EL (cell line): ENCODE results near the gene PRPF18.

ENCODE experiments used
- DNase-seq: peaks from one replicate; pipeline ENCODE4 v3.0.0-alpha.2; 2016

The PRPF18 gene

DNA sequence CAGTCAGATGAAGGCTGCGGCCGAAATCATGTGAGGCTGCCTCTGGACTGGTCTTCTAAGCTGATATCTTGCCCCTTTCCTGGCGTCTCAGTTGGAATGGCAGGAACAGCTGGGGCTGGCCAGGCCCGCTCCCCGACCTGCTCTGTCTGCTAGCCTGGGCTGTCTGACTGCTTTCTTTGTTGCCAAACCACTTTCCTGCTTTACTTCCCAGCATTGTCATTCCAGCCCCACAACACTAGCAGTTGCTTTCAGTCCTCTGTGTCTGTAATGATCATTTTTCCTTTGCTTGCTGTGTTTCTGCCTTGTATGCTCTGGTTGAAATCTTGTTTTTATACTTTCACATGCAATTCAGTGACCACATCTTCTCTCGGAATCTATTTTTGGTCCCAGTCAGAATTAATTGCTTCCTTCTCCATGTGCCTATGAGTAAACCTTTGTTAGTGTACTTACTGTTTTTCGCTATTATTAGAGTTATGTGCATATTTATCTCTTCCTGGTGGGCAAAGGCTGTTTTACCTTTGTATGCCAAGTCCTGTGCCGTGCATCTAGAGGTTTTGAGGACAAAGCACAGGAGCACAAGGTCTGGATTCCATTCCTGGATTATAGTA, 21.6 kb downstream of the PRPF18 start:
- no peak for DNase-seq

DNA sequence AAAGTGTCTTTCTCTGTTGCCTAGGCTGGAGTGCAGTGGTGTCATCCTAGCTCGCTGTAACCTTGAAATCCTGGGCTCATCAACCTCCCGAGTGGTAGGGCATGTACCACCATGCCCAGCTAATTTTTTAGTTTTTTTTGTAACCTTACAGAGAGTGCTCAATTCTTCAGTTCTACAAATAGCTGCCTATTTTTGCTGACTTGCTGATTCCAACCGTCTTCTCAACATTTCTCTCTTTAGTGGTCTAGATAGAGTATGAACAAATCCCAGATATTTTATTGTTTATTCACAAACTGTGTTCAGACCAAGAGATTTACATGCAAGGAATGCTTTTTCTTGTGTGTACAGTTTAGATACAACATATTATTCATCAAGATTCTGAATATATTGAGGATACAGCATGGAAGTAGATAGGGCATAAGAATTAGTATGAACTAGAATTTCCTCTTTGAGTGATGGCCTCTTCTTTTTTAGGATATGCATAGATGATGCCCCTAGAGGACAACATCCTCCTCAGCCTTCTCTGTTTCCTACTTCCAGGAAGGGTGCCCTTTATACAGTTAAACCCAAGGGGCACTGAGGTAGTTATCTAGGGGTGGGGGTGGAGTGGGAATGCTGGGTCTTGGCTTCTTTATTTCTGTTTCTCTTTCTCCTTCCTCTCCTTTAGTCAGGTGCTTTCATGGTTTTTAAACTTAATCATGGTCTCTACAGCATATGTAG, 26.0 kb downstream of the PRPF18 start:
- DNase-seq: no peak

DNA sequence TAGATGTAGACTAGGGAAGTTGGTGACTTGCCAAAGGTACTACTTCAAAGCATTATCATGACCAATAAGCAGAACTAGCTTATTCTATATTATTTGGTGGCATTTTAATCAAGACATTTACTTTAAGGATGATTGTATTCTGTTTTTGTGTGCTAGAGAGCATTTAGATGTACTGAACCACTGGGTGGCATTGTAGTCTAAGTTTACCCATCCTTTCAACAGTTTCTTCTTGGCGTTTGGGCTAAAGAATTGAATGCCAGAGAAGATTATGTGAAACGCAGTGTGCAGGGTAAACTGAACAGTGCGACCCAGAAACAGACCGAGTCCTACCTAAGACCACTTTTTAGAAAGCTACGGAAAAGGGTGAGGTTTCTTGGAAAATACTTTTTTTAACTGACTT, 26.8 kb downstream of the PRPF18 start:
- DNase-seq: peak; percentile 60

DNA sequence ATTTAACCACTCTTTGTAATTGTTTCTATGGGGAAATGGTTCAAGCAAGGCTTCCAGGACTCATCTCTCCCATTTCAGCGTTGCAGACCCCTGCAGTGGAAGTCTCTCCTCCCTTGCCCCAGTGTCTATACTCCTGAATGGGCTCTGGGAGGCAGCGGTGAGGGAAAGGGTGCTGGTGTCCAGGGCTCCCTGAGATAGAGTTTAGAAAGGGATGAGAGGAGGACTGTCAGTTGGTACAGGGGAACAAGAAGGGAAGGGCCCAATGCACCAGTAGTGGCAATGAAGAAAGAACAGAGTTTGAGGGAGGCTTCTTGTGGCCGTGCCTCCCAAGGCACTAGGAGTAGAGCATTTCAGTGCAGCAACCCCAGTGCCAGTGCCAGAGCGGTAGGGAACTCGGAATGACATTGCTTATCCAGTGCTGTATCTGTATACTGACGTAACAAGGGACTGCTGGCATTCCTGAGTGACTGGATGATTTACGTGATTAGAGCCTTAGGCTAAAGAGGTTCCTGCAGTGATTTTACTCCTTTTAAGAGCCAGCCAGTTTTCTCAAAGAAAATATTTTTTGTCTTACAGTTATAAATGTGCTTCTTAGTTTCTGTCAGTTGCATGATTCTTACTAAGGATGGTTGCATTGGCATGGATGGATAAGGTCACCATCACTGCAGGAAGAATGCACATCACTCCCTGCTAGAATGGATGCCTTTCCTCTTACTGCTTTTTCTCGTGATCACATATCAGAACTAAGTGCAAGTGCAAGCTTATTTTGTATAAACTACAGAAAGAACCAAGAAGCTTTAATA, 28.0 kb downstream of the PRPF18 start:
- DNase-seq: peak; percentile 96

DNA sequence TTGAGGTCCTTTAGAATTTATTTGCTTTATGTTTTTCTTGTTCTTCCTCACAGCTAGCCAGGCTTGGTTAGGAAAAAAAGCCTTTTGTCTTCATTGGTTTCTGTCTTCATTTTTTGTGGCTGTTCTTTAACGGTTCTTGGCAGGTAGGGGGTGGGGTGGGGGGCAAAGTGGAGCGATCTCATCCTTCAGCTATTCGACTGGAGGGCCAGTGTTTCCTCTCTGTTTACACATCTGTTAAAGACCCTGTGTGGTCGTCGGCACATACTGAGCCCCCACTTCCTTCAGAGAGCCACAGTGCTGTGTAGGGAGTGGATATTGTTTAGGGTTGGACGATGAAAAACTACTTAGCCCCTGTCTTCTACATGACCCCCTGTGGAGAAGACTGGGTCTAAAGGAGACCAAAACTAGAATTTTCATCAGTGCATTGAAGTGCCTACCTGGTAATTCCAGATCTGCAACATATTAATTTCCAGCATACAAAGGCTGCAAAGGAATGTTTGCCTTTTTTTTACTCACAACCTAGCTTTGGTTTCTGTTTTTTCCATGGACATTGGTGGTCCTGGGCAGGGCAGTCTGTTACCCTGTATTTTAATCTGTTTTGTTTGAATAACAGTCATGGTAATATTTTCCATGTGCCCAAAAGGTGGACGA, 29.0 kb downstream of the PRPF18 start:
- DNase-seq: peak; percentile 67

DNA sequence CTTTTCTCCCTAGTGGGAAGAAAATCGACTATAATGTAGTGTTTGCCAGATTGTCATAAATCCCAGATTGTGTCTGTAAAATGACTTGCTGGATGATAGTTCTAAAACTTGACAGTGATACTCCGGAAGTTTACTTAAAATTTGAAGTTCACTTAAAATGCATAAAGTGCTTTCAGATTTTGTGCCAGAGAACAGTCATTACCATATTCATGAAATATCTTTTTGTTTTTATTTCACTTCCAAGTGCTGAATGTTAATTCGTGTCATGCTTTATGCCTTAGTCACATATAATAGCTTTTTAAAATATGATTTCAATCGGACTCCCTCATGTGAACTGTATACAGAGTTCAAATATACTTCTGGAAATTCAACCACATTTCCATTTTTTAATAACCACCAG, 30.4 kb downstream of the PRPF18 start:
- DNase-seq: peak; percentile 65

DNA sequence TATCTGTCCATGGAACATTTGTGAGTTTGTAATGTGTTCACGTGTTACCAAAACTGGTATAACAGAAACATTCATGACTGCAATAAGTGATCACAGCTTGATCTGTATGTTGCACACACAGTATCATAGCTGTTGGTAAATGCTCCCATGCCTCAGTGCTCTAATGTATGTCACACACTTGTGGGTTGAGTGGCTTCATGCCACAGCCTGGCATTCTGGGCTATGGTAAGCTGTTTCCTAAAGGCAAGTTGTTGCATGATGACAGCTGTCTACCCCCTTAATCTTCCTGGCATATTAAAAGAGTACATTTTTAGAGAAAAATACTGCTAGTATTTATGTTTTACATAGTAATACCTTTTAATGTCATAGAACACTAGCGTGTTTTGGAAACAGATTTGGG, 35.2 kb downstream of the PRPF18 start:
- no peak for DNase-seq

DNA sequence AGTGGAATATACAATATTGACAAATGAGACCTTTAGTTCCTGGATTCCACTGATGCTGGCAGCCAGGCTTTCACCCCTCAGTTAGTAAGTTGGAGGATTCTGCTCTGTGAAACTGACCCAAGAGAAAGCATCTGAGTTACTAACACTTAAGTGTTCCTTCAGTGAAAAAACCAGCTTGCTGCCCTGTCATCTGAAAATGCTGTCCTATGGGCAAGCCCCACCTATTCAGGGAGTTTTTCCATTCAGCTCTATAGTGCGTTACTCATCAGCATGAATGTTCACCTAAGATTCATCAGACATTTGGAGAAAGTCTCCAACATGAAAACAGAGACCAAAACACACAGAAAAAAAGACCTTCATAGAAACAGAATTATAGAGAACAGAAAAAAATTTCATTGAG, 37.9 kb downstream of the PRPF18 start:
- DNase-seq: no peak

DNA sequence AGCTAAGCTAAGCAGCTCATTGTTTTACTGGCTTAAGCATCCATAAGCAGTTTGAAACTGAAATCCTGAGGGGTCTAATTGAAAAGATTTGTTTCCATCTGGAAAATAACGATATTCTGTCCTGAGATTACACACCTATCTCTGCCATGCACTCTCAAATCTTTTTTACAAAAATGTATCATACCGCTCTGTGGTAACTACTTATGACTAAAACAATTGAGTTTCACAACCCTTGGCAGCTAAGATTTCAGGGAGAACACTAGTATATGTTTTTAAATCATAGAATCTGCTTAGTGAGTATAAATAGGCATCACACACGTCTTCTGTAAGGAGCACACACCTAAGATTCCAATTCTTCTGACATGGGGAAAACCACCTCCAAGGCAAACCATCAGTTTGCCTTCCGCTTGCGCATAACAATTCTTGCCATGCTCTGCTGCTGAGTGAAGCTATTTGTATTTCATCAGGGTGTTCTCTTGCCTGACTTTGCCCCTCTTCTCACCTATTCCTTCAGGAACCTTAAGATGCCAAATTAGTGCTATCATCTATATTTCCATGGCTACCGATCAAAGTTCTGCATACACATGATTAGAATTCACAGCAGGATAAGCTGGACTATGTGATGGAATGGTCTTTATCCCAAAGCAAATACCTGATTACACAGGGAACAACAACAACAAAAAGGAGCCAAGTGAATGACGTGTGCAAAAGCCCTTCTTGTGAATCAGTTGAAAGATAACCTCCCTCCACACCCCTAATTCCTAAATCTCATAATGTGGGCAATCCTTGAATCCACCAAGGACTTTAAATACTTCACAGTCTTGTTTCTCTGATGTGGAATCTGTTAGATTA, 40.9 kb downstream of the PRPF18 start:
- no peak for DNase-seq

DNA sequence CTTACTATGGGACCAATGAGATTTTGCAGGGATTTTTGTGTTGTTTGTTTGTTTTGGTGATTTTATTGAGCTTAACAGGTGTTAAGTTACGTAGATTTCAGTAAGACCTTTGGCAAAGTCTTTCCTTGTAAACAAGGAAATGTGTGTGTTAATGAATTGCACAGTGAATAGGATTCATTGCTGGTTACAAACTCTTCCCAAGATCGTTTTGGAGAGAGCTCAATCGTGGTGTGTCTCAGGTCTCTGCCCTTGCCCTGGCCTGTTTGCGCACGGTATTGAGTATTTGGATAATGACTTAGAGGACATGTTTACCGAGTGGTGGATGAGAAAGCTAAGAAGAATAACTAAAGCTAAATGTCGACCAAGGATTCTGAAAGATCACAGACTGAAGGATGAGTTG, 41.9 kb downstream of the PRPF18 start:
- DNase-seq: no peak

DNA sequence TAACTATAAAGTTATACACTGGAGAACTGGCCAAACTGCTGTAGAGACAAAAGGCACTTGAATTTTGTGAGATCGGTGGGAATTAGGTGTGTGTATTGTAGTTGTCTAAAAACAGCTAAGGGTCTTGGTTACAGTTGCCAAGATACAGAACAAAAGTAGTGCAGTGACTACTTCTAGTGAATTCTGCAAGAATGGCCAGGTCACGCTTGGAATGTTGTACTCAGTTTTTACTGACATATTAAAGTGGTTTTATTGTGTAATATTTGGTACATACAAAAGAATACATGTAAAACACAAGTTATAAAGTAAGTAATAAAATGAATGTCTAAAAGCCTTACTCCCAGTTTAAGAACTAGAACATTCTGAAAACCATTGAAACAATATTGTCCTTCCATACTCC, 42.4 kb downstream of the PRPF18 start:
- no peak for DNase-seq

DNA sequence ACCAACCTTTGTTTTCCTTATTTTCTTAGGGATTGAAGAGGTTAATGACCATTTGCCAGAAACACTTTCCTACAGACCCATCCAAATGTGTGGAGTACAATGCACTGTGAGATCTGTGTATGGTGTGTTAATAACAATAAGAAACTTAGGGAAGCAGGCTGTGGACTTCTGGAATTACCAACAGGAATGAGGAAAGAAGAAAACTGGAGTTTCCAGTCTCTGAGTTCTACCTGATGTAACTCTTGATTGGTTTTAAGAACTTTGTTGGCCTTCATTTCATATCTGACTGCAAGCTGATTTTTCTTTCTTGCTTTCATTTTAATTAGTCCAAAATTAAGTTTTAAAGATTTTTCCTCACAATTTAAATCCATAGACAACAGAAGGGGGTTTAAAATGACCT, 43.5 kb downstream of the PRPF18 start:
- no peak for DNase-seq

DNA sequence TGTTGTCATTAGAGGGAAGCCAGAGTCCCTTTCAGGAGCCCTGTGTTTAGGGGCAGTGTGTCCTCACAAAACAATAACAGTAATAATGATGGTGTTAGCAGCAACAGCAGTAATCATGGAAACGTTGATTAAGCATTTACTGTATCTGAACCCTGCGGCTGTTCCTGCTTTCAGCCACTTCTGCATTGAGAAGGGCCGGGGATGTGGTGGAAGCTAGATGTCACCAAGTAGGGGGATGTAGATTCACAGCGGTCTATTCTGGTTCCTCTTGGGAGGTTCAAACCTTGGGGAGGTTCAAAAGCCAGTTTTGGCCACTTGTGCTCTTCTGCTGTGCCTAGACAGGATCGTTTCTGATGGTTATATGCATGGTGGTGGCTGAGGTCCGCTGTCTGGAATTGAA, 44.8 kb downstream of the PRPF18 start:
- no peak for DNase-seq

DNA sequence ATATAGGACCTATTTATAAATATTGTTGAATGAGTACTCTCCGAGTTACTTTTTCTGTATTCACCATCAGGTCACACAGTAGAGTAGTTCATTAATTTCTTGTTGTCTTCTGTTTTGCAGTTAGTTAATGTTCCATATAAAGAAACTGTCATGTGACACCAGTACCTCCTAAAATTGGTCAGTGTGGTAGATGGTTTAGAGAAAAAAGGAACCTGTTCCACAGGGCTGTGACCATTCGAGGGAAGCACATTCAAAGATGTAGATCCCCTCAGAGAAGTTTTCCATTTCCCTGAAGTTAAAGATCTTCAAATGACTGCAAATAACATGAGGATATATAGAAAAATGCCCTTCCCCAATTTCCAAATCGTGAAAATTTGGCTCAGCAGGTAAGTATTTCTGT, 45.7 kb downstream of the PRPF18 start:
- DNase-seq: no peak

DNA sequence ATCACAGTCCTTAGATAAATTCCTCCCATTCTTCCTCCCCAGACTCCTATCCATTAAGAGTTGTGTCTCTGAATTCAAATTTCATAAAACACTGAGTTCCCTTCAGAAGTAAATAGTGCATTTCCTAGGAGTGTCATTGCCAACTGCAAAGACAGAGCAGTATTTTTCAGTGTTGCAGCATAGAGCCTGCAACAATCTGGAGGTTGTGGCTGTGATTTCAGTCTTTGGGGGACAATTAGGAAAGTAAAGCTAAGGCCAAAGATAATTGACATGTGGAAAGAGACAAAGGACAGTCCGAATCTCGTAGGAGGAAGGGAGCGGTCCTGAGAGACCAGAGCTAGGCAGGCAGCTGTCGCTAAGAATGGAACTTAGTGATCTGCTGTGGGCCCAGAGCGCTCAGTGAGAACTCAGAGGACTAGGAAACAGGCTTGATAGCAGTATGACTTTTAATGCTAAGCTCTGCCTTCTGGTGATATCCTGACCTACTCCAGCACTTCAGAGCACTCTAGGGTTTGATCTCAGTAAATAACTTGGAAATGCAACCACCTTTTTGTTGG, 46.2 kb downstream of the PRPF18 start:
- DNase-seq: no peak

DNA sequence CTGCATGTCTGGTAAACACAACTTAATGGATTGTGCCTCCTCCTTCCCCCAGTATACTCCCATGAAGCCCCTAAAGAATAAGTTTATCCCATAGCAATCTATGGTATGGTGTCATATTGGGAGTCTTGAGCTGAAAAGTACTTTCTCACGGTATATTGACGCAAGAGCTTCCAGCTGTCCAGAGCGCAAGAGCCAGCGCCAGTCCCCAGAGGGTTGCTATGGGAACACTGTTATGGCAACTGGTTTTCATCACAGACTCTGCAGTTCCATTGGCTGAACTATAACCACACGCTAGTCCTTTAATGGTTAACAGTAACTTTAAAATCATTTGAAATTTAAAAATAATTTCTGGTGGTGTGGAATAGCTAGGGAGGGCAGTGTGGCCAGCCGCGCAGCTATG, 46.9 kb downstream of the PRPF18 start:
- no peak for DNase-seq

DNA sequence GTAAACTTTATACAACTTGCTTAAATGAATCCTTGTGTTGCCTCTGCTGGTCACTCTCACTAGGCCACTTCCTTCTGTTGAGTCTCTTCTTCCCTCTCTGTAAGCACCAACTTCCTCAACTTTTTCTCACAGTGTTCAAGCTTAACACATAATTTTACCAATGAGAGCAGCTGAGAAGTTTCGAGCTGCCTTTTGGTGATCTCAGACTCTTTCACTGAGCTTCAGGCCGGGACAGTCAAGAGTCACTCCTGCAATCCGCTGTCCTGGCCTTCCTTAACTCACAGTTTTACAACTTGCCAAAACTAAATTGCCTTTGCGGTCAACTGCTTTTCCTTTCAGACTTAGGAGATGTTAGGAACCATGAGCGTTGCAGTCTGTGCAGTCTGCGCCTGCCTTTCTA, 47.4 kb downstream of the PRPF18 start:
- DNase-seq: no peak

DNA sequence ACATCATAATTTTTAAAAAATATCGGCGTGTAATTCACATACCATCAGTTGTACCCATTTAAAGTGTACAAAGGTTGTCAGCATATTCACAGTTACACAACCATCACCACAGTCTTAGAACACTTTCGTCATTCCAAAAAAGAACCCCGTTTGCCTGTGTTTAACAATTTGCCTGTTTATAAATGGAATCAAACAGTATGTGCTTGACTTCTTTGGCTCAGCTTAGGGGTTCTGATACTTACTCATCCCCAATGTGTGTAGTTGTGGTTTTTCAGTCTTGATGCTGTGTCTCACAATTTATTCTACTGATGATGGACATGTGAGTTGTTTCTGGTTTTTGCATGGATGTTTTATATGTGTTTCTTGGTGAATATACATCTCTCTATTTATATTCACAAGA, 50.0 kb downstream of the PRPF18 start:
- DNase-seq: no peak

DNA sequence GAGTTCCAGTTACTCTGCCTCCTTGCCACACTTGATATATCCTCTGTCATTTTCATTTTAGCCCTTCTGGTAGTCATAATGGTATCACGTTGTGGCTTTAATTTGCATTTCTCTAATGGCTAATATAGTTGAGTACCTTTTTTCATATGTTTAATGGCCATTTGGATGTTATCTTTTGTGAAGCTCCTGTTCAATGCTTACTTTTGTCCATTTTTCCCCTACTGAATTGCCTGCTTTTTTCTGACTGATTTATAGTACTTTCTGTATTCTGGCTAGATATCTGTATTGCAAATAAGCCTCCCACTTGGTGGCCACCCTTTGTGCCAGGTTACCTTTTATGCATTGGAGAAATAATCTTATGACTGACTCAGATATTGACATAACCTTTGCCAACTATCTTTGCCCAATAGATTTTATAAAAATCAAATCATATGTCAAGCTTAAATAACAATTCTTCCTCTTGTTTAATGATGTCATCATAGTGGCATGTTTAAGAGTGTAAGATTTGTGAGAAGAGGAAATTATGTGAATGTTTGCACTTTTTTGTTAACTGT, 50.6 kb downstream of the PRPF18 start:
- DNase-seq: peak; percentile 22

DNA sequence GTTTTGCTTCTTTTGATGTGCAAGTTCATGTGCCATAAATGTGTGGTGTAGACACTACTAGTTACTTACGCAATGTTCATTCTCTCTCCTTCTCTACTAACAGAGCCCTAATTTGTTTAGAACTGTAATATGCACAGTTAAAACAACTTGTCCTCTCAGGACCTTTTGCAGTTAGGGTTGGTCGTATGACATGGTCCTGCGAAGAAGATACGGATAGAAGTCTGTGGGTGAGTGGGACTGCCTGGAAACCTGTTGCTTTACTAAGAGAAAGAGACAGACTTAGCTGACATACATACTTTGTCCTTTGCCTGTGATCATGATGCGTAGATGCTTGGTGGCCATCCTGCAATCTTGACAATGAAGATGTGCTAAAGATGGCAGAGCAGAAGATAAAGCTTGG, 51.1 kb downstream of the PRPF18 start:
- DNase-seq: no peak

DNA sequence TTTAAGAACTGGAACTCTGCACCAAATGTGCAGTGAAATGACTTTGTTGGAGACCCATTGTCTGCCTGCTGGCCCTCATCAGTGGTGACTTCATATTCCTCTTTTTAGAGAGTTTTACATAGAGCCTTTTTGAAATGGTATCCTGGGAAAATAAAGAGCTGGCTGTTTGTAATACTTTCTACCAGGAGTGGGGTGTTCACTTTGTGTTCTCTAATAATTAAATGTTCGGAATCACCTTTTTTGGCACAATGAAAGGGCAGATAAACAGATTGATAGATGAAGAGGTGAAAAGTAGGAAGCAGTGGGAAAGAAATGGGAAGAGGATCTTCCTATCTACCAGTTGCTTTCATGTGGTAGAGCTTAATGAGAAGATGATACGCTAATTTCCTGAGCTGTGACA, 55.5 kb downstream of the PRPF18 start:
- no peak for DNase-seq

DNA sequence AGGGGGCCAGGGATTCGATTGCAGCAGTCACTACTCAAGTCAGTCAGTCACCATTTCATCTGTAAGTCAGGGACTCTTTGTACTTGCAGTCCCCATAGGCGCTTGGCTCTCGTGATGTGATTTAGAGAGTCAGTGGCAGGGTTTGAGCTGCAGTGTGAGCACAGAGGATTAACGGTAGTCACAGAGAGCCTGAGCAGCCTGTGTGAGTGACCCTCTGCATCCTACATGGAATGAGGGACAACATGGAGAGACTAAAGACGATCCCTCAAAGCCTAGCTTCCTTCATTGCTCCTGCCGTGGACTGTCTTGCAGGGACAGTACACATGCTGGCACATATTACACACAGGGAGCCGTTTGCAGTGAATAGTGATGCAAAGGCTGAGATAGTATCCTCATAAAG, 56.3 kb downstream of the PRPF18 start:
- DNase-seq: no peak
